ENCODE data around the gene MTHFD1L.

MTHFD1L gene

DNA sequence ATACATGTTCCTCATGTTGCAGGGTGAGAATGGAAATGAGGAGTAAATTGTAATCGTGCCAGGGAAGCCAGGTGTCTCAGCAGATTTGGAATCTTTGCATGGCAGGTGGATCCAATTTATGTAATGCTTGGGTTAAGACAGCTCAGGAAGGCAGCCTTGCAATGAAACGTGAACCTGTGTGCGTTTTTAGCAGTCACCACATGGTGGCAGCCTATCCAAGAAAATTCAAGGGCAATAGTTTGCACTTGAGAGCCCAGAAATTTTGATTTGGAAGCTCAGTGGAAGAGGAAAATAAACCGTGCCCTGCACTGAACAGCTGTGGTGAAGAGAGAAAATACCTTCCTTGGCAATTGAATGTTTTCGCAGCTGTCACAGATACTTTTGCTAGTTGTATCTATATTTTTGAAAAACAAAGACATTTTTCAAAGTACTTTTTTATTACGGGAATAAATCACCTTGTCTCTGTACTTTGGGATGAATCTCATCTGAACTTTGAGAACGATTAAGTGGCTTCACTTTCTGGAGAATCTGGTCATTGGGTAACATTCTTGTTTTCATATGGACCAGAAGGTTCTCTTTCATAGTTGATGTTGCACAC is 26.5 kb downstream of the MTHFD1L start:
- Histone ChIP-seq H3K9ac (ENCODE audit: insufficient read length) (no peak overlapping the region), H3K27ac (no peak overlapping the region), H3K4me3 (no peak overlapping the region), H3K9me3 (ENCODE audit: low read depth, low read length) (no peaks in the 10 kb centered on the region), H3K36me3 (ENCODE audit: insufficient read depth, low read length) (peaks cover 41% of the 10 kb centered on the region)
- no peak for TF ChIP-seq POLR2AphosphoS5 (IDR thresholded peaks at IDR 0.05; ENCODE audit: borderline replicate concordance, low read depth, low read length)
- TF ChIP-seq FOXP2 (optimal IDR thresholded peaks at IDR 0.05; ENCODE audit: control extremely low read depth, extremely low read length, insufficient read depth) = no peak
- no peak for TF ChIP-seq EZH2 (IDR thresholded peaks at IDR 0.05)
- peak; percentile 63 for DNase-seq (ENCODE audit: low read depth, low spot score)

DNA sequence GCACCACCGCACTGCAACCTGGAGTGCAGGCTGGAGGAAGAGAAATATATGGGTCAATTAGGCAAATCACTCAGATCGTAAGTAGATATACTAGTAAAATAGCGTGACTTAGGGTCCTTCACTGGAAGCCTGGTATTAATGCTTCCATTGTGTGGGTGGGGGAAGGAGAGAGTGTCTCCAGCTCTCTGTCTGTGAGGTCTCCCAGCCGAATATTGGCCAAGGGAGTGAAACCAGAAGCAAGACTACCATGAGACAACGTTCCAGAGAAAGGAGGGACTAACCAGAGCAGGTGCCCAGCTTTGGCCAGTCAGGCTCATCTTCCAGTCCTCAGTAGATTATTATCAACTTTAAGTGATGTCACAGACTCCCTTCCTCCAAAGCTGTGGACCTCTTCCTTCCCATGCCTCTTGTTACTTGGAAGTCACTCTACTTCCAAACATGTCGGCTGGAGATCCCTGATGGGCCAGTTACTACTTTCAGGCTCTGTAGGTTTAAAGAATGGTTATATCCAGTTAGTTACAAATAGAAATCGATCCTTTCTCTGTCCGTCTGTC is 28.8 kb downstream of the MTHFD1L start:
- TF ChIP-seq EZH2 (IDR thresholded peaks at IDR 0.05) (no peak), FOXP2 (optimal IDR thresholded peaks at IDR 0.05; ENCODE audit: control extremely low read depth, extremely low read length, insufficient read depth) (no peak)
- H3K27ac ChIP-seq = no peak overlapping the region
- no peaks in the 10 kb centered on the region for H3K9me3 ChIP-seq (ENCODE audit: low read depth, low read length)
- H3K4me3 ChIP-seq = no peak overlapping the region
- H3K36me3 ChIP-seq (ENCODE audit: insufficient read depth, low read length) = peaks cover 19% of the 10 kb centered on the region
- no peak overlapping the region for H3K9ac ChIP-seq (ENCODE audit: insufficient read length)
- DNase-seq (ENCODE audit: low read depth, low spot score) = no peak

DNA sequence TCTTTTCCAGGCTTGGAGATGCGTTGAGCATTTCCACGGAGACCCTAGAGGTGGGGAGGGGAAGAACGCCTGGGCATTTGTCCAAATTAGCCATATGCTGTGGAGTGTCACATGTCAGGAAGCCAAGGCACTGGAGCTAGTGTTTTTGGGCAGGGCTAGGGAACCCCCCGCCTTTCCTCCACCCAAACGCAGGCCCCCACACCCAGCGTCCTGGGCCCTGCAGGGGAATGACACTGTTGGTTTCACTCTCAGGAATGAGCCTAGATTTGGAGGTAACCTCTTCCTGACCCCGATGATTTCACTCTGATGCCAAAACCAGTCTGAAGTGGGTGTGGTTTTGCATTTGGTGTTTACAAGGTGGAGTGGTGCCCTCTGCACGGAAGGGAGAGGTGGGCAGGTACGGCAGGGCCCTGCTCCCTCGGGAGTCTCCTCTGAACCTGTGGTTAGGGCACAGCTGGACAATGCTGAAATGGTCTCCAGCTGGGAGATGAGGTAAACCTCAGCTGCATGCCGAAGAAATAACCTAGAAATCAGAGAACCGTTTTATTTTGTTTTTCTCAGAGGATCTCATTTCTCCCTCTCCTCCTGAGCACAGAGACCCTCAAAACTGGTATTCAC is 29.5 kb downstream of the MTHFD1L start:
- Histone ChIP-seq H3K27ac (no peak overlapping the region), H3K9me3 (ENCODE audit: low read depth, low read length) (no peaks in the 10 kb centered on the region), H3K4me3 (no peak overlapping the region), H3K9ac (ENCODE audit: insufficient read length) (no peak overlapping the region), H3K36me3 (ENCODE audit: insufficient read depth, low read length) (peaks cover 16% of the 10 kb centered on the region)
- no peak for DNase-seq (ENCODE audit: low read depth, low spot score)
- no peak for TF ChIP-seq EZH2 (IDR thresholded peaks at IDR 0.05)
- no peak for TF ChIP-seq POLR2AphosphoS5 (IDR thresholded peaks at IDR 0.05; ENCODE audit: borderline replicate concordance, low read depth, low read length)
- no peak for TF ChIP-seq FOXP2 (optimal IDR thresholded peaks at IDR 0.05; ENCODE audit: control extremely low read depth, extremely low read length, insufficient read depth)

DNA sequence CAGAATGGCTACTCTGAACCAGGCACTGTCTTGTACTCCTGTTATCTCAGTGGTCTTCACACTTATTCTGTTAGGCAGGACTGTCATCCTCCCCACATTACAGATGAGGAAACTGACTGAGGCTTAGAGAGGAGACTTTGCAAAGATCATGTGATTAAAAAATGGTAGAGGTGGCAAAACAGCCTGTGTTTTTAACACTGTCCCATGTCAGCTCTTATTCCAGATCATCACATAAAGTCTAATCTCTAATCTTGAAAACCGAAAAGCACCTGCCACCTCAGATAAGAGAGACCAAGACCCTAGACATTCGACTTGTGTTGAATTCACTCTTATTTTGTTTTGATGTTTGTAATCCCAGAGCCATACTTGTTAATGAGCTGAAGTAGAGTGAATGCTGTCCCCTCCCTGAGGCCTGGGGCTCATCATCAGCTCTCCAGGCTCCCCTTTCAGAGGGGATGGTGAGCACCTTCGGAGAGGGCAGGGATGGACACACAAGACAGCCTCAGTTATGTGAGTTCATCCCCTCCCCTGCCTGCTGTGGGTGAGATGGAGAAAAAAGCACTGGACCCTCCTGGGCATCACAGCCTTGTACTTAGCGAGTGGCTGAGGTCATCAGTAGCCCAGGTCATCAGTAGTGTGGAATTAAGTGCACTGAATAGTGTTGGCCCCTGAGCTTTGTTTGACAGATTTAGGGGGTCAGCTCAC is 30.6 kb downstream of the MTHFD1L start:
- no peak overlapping the region for H3K9ac ChIP-seq (ENCODE audit: insufficient read length)
- no peak overlapping the region for H3K27ac ChIP-seq
- H3K4me3 ChIP-seq = no peak overlapping the region
- H3K36me3 ChIP-seq (ENCODE audit: insufficient read depth, low read length) = peaks cover 14% of the 10 kb centered on the region
- H3K9me3 ChIP-seq (ENCODE audit: low read depth, low read length) = no peaks in the 10 kb centered on the region
- no peak for DNase-seq (ENCODE audit: low read depth, low spot score)
- no peak for TF ChIP-seq POLR2AphosphoS5 (IDR thresholded peaks at IDR 0.05; ENCODE audit: borderline replicate concordance, low read depth, low read length)
- TF ChIP-seq FOXP2 (optimal IDR thresholded peaks at IDR 0.05; ENCODE audit: control extremely low read depth, extremely low read length, insufficient read depth) = no peak
- TF ChIP-seq EZH2 (IDR thresholded peaks at IDR 0.05) = no peak

DNA sequence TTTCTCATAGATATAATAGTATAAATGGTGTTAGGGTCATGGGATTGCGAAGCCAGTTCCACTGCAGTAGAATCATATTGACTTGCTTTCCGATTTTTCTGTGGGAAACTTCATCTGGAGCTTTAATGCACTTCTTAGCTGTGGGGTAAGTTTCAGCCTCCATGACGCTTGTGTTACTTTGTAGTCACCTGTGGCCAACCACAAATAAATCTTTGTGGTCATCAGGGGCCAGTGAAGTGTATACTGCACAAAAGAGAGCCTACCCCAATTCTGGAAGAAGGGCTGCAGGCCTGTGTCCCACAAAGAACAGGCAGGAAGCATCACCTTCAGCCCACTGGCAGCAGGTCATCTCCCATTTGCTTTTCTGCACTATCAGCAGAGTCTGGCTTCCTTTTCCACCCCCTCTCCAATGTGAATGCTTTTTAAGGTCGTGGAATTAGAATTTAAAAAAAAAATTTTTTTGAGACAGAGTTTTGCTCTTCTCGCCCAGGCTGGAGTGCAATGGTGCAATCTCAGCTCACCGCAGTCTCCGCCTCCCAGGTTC is 32.0 kb downstream of the MTHFD1L start:
- H3K9ac ChIP-seq (ENCODE audit: insufficient read length) = no peak overlapping the region
- DNase-seq (ENCODE audit: low read depth, low spot score) = no peak
- H3K4me3 ChIP-seq = no peak overlapping the region
- TF ChIP-seq POLR2AphosphoS5 (IDR thresholded peaks at IDR 0.05; ENCODE audit: borderline replicate concordance, low read depth, low read length) (no peak), EZH2 (IDR thresholded peaks at IDR 0.05) (no peak), FOXP2 (optimal IDR thresholded peaks at IDR 0.05; ENCODE audit: control extremely low read depth, extremely low read length, insufficient read depth) (no peak)
- no peaks in the 10 kb centered on the region for H3K9me3 ChIP-seq (ENCODE audit: low read depth, low read length)
- peaks cover 9% of the 10 kb centered on the region for H3K36me3 ChIP-seq (ENCODE audit: insufficient read depth, low read length)
- peak overlapping the region; percentile 36; the same call in 1 of the 2 replicates for H3K27ac ChIP-seq

DNA sequence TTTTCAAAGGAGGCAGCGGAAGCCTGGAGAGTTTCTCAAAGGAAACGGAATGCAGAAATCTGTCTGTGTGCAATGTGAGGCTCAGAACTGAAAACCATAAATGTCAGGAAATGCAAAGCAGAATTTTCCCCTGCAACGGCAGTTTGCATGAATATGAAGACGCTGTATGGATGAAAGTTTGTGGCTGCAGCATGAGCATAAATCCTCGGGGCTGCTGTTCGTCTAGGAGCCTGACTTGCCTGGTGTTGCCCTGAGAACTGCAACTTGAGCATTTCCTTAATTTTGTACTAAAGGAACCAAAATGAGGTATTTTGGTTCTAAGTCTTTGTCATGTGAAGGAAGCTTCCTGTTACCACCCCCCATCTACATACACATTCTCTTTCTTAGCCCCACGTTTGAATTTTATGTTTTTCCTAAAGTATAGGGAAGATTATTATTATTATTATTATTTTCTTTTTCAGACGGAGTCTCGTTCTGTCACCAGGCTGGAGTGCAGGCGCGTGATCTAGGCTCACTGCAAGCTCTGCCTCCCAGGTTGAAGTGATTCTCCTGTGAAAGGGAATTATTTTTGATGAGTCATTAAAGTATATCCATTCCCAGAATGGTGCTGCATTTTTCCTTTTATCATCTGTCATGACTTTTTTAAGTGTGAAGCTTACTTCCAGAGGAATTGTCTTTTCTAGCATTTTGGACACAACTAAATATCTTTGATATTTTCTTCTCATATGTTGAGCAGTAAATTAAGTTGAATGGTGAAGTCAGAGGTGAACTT is 33.1 kb downstream of the MTHFD1L start:
- H3K9me3 ChIP-seq (ENCODE audit: low read depth, low read length) = no peaks in the 10 kb centered on the region
- peaks cover 4% of the 10 kb centered on the region; the same call in 1 of the 2 replicates for H3K36me3 ChIP-seq (ENCODE audit: insufficient read depth, low read length)
- TF ChIP-seq POLR2AphosphoS5 (IDR thresholded peaks at IDR 0.05; ENCODE audit: borderline replicate concordance, low read depth, low read length) (no peak), EZH2 (IDR thresholded peaks at IDR 0.05) (no peak), FOXP2 (optimal IDR thresholded peaks at IDR 0.05; ENCODE audit: control extremely low read depth, extremely low read length, insufficient read depth) (no peak)
- DNase-seq (ENCODE audit: low read depth, low spot score) = peak; percentile 74
- peak overlapping the region; percentile 88 for H3K27ac ChIP-seq
- H3K4me3 ChIP-seq = peak overlapping the region; percentile 37
- H3K9ac ChIP-seq (ENCODE audit: insufficient read length) = peak overlapping the region; percentile 46

DNA sequence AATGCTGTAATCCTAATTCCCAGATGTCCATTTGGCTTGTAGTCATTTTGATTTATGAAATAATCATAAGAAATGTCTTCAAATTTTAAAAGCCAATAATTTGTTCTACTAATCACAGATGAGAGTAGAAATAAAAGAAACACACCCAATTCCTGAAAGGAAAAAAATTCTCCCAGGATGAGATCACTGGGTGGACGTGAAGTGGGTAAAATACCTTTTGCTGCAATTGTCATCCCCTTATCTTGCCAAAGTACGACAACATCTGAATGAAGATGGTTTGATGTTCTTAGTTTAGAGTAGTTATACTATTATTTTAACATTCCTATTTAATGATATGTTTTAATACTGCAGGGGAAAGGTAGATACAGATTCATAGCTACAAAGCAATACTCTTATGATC is 33.7 kb downstream of the MTHFD1L start:
- Histone ChIP-seq H3K9ac (ENCODE audit: insufficient read length) (peak overlapping the region; percentile 46), H3K9me3 (ENCODE audit: low read depth, low read length) (no peaks in the 10 kb centered on the region), H3K36me3 (ENCODE audit: insufficient read depth, low read length) (peaks cover 4% of the 10 kb centered on the region; the same call in 1 of the 2 replicates), H3K27ac (peak overlapping the region; percentile 88), H3K4me3 (0 out of 2 replicates have a peak overlapping the region, but pooled peaks have one; percentile 17)
- TF ChIP-seq EZH2 (IDR thresholded peaks at IDR 0.05) (no peak), FOXP2 (optimal IDR thresholded peaks at IDR 0.05; ENCODE audit: control extremely low read depth, extremely low read length, insufficient read depth) (no peak), POLR2AphosphoS5 (IDR thresholded peaks at IDR 0.05; ENCODE audit: borderline replicate concordance, low read depth, low read length) (no peak)
- DNase-seq (ENCODE audit: low read depth, low spot score) = no peak
